Measurements from ENCODE around the gene ZNF3. TPM values are rescaled to one million over a fixed set of nuclear protein-coding genes. Genes with fewer than 3 reads are reported as not detected.

ZNF3 gene
- total and polyA plus RNA-seq, 9 of the 15 experiments (the other 6 are each of a cell fraction or from before 2014, with no cell fraction given) = 30.0 to 64.9 (median 51.5) TPM

GRCh38 chr7:100101016-100101862 is 19.7 kb upstream of the ZNF3 start, which contains the start of the genes AP4M1 and MCM7 (continued):
- TF ChIP-seq TSHZ1 (CRISPR knock-in tag; IDR thresholded peaks at IDR 0.05) = no peak
- TF ChIP-seq PHB (CRISPR knock-in tag; IDR thresholded peaks at IDR 0.05) = 0 out of 2 replicates have a peak, but pooled peaks have one; percentile 49
- no peak for TF ChIP-seq FOXO4 (CRISPR knock-in tag; IDR thresholded peaks at IDR 0.05)
- peak; percentile 82 for TF ChIP-seq PML (IDR thresholded peaks at IDR 0.05; ENCODE audit: low read length)
- TF ChIP-seq NR2C2 (CRISPR knock-in tag; IDR thresholded peaks at IDR 0.05) = no peak
- 0 out of 2 replicates have a peak, but pooled peaks have one; percentile 58 for TF ChIP-seq NR2C2 (tag; IDR thresholded peaks at IDR 0.05)
- peak; percentile 37; the same call in 1 of the 2 replicates for TF ChIP-seq HDAC2 (IDR thresholded peaks at IDR 0.05)
- TF ChIP-seq ZFP91 (CRISPR knock-in tag; IDR thresholded peaks at IDR 0.05) = peak; percentile 98
- TF ChIP-seq TFAP4 (CRISPR knock-in tag; IDR thresholded peaks at IDR 0.05; ENCODE audit: borderline replicate concordance) = peak; percentile 81
- TF ChIP-seq BHLHE40 (IDR thresholded peaks at IDR 0.05; ENCODE audit: low read length) = peak; percentile 92
- no peak for TF ChIP-seq IRF9 (tag; IDR thresholded peaks at IDR 0.05)
- TF ChIP-seq RCOR1 (IDR thresholded peaks at IDR 0.05; ENCODE audit: borderline replicate concordance in 1 of 2, low read depth in 2 of 2, low read length in 2 of 2) = peak in 1 of 2 experiments; percentile 64; a peak in 3 of 4 replicates
- no peak for TF ChIP-seq ZNF449 (CRISPR knock-in tag; IDR thresholded peaks at IDR 0.05)
- TF ChIP-seq ARID3B (CRISPR knock-in tag; IDR thresholded peaks at IDR 0.05; ENCODE audit: borderline replicate concordance) = peak; percentile 33; the same call in 1 of the 2 replicates
